Measurements from ENCODE around the gene KCNK18. TPM values are rescaled to one million over a fixed set of nuclear protein-coding genes. Genes with fewer than 3 reads are reported as not detected.

Gene KCNK18
- total RNA-seq, 1 donor from 2014 or later, result not detected

GRCh38 chr10:117250411-117250810, 53.1 kb downstream of the KCNK18 start:
- Histone ChIP-seq H3K4me3 (no peak overlapping the region), H3K27me3 (ENCODE audit: low read depth) (peaks cover 4% of the 10 kb centered on the region), H3K27ac (no peak overlapping the region), H3K9me3 (no peaks in the 10 kb centered on the region), H3K4me1 (no peaks in the 10 kb centered on the region), H3K36me3 (no peaks in the 10 kb centered on the region)
- DNase-seq (no peak), ATAC-seq (no peak)
- no peak for TF ChIP-seq CTCF (IDR thresholded peaks at IDR 0.05)
- intact Hi-C loops (cut with DNase I), result no loop called here

- no peak for DNase-seq
- H3K27me3 ChIP-seq (ENCODE audit: low read depth), result peaks cover 10% of the 10 kb centered on the region
- intact Hi-C loops (cut with DNase I), result no loop called here
- no peaks in the 10 kb centered on the region for H3K36me3 ChIP-seq
- H3K4me3 ChIP-seq, result no peak overlapping the region
- H3K4me1 ChIP-seq, result no peaks in the 10 kb centered on the region
- no peak for ATAC-seq
- no peaks in the 10 kb centered on the region for H3K9me3 ChIP-seq
- no peak overlapping the region for H3K27ac ChIP-seq
- TF ChIP-seq CTCF (IDR thresholded peaks at IDR 0.05), result no peak
These were observed 56.6 kb downstream of the KCNK18 start for GRCh38 chr10:117253908-117254307.

- Histone ChIP-seq H3K27ac (no peak overlapping the region), H3K36me3 (no peaks in the 10 kb centered on the region), H3K4me3 (no peak overlapping the region), H3K4me1 (no peaks in the 10 kb centered on the region), H3K9me3 (no peaks in the 10 kb centered on the region), H3K27me3 (ENCODE audit: low read depth) (peaks cover 10% of the 10 kb centered on the region)
- intact Hi-C loops (cut with DNase I), result no loop called here
- no peak for TF ChIP-seq CTCF (IDR thresholded peaks at IDR 0.05)
- DNase-seq (no peak), ATAC-seq (no peak)
These were observed 57.0 kb downstream of the KCNK18 start for GRCh38 chr10:117254338-117254737.

GRCh38 chr10:117254774-117255735, 57.8 kb downstream of the KCNK18 start:
- TF ChIP-seq CTCF (IDR thresholded peaks at IDR 0.05), result no peak
- intact Hi-C loops (cut with DNase I), result no loop called here
- Histone ChIP-seq H3K4me3 (no peak overlapping the region), H3K27me3 (ENCODE audit: low read depth) (peaks cover 10% of the 10 kb centered on the region), H3K9me3 (no peaks in the 10 kb centered on the region), H3K36me3 (no peaks in the 10 kb centered on the region), H3K4me1 (no peaks in the 10 kb centered on the region), H3K27ac (no peak overlapping the region)
- ATAC-seq (no peak), DNase-seq (no peak)

- intact Hi-C loops (cut with DNase I), result no loop called here
- DNase-seq, result no peak
- TF ChIP-seq CTCF (IDR thresholded peaks at IDR 0.05), result no peak
- Histone ChIP-seq H3K27ac (no peak overlapping the region), H3K9me3 (no peaks in the 10 kb centered on the region), H3K36me3 (no peaks in the 10 kb centered on the region), H3K4me3 (no peak overlapping the region), H3K27me3 (ENCODE audit: low read depth) (peaks cover 19% of the 10 kb centered on the region), H3K4me1 (no peaks in the 10 kb centered on the region)
- ATAC-seq, result no peak
These were observed 58.7 kb downstream of the KCNK18 start for GRCh38 chr10:117255835-117256460.

Data from lower lobe of right lung (tissue), 2 donors.